Naive B cell (primary cell): ENCODE data around the gene ADAMTS19. TPM values are rescaled to one million over a fixed set of nuclear protein-coding genes. Genes with fewer than 3 reads are reported as not detected.

Source experiments
- ATAC-seq, 2 donors: fragments of 150-1000 bp; cut with Tn5 transposase; 2 replicates each; pipeline ENCODE4 v1.10.0; 2021; ENCODE audit warnings: low read depth in 2 of 2, mild to moderate bottlenecking in 2 of 2, moderate library complexity in 2 of 2
- DNase-seq: peaks from one replicate; pipeline ENCODE4 v3.0.0; 2022
- H3K27ac Mint-ChIP-seq, 6 donors: one replicate each; pipeline ENCODE4 v1.8.0; 2020 to 2022; ENCODE audit warnings: mild to moderate bottlenecking in 6 of 6, mixed read lengths in 6 of 6, moderate library complexity in 5 of 6, inconsistent platforms in 2 of 6
- H3K27me3 Mint-ChIP-seq, 3 donors: one replicate each; pipeline ENCODE4 v1.8.0; 2021 to 2022; ENCODE audit warnings: mixed read lengths in 3 of 3, mild to moderate bottlenecking in 1 of 3
- H3K36me3 Mint-ChIP-seq, 2 donors: one replicate each; pipeline ENCODE4 v1.8.0; 2020 to 2022; ENCODE audit warnings: mixed read lengths in 2 of 2, inconsistent platforms in 1 of 2, mild to moderate bottlenecking in 1 of 2
- H3K4me1 Mint-ChIP-seq, 3 donors: one replicate each; pipeline ENCODE4 v1.8.0; 2020 to 2022; ENCODE audit warnings: mixed read lengths in 3 of 3, inconsistent platforms in 1 of 3, mild to moderate bottlenecking in 1 of 3, moderate library complexity in 1 of 3
- H3K4me3 Mint-ChIP-seq, 8 donors: one replicate each; pipeline ENCODE4 v1.8.0; 2020 to 2022; ENCODE audit warnings: mild to moderate bottlenecking in 8 of 8, mixed read lengths in 8 of 8, moderate library complexity in 8 of 8, inconsistent platforms in 2 of 8
- H3K9me3 Mint-ChIP-seq, 7 donors: one replicate each; pipeline ENCODE4 v1.8.0; 2020 to 2022; ENCODE audit warnings: mixed read lengths in 7 of 7, mild to moderate bottlenecking in 5 of 7, inconsistent platforms in 2 of 7, moderate library complexity in 1 of 7
- polyA plus RNA-seq, 6 donors: library from polyadenylated mRNA; unstranded; fragments of 300-500 nt; fragmentation: Illumina TruSeq; gene quantifications; one replicate each; pipeline ENCODE4 v1.2.3, GENCODE V29; 2021; ENCODE audit warnings: low read depth in 6 of 6

The ADAMTS19 gene
- polyA plus RNA-seq, 6 donors from 2014 or later = not detected

DNA sequence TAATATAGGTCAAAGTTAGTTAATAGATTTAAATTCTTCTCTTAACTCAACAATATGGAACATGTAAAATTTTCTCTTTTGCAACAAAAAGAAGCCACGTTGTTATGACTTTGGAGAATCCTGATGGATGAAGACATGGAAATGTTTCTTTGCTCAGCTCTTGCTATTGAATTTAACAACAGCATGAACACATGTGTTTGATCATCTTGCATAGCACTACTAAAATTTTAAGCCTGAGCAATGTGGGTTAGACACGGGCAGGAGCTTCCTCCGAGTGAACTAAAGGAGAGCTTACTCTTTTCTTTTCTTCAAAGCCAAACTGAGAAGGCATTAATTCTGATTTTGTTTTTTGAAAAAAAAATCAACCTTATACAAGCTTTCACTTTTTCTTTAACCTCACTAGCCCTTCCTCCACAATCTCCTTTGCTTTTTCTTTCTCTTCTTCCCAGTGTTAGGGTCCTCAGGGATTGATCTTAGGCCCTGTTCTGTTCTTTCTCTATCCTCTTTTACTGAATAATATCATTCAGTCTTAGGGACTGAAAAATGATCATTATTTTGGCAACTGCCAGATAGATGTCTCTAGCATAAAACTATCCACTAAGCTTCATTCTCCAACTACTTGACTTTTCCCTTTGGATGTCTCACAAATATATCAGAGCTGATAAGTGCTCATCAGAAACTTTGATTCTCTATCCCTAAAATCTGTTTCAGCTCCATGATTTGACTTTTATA, 36.9 kb downstream of the ADAMTS19 start:
- H3K27me3 Mint-ChIP-seq = no peaks in the 10 kb centered on the region
- H3K4me3 Mint-ChIP-seq = no peak overlapping the region
- DNase-seq (no peak), ATAC-seq (no peak)
- peaks cover 0 to 5% (median 0%) of the 10 kb centered on the region in 7 donors for H3K9me3 Mint-ChIP-seq
- no peak overlapping the region for H3K27ac Mint-ChIP-seq
- no peaks in the 10 kb centered on the region for H3K36me3 Mint-ChIP-seq
- H3K4me1 Mint-ChIP-seq = no peaks in the 10 kb centered on the region

DNA sequence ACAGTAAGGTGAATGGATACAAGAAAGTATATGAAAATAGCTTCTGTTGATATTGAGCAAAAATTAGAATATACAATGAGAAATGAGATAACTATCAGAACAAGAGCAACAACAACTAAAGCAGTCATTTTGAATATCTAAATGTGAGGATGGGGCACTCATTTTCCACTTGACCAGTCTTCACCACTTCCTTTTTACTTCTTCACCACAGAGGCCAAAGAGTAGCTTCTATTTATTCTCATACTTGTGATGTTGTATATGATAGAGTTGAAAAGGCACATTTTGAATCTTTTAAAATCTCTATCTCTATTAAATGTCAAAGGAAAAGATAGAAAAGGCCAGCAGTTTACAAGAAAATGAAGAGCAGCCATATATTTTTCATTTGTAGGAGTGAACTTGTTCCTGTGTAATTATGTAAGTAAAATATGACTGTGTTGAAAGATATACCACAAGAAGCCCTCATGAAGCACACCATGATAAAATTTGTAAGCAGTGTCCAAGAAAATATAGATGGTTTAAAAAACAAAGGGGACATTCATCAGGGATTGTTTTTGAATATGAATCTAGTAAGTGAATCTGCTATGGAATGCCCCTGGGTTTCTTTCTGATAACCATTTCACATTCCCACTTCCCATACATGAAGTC, 39.2 kb downstream of the ADAMTS19 start:
- H3K27ac Mint-ChIP-seq = no peak overlapping the region
- no peaks in the 10 kb centered on the region for H3K36me3 Mint-ChIP-seq
- H3K9me3 Mint-ChIP-seq = peaks cover 0 to 5% (median 0%) of the 10 kb centered on the region in 7 donors
- H3K27me3 Mint-ChIP-seq = no peaks in the 10 kb centered on the region
- no peaks in the 10 kb centered on the region for H3K4me1 Mint-ChIP-seq
- no peak overlapping the region for H3K4me3 Mint-ChIP-seq
- DNase-seq = no peak
- ATAC-seq = no peak

DNA sequence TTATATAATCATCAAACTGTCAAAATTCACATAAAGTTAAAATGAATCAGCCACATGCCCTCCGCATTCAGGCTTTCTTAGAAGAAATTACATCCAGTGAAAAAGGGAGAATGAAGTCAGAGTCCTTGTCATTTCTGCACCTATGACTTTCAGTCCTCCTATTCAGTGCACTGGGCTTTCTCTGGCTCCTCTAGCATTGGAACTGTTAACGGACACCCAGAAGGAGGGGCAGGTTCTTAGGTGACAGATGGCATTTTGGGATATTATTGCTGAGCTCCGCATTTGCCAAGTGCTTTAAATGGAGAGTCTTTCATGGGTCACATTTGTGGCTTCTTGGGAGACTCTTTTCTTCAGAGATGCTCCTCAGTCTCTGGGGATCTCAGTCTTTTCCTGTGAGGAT, 40.0 kb downstream of the ADAMTS19 start:
- H3K4me3 Mint-ChIP-seq = no peak overlapping the region
- DNase-seq (no peak), ATAC-seq (no peak)
- H3K27ac Mint-ChIP-seq = no peak overlapping the region
- H3K36me3 Mint-ChIP-seq = no peaks in the 10 kb centered on the region
- H3K4me1 Mint-ChIP-seq = no peaks in the 10 kb centered on the region
- peaks cover 0 to 3% (median 0%) of the 10 kb centered on the region in 7 donors for H3K9me3 Mint-ChIP-seq
- H3K27me3 Mint-ChIP-seq = no peaks in the 10 kb centered on the region

DNA sequence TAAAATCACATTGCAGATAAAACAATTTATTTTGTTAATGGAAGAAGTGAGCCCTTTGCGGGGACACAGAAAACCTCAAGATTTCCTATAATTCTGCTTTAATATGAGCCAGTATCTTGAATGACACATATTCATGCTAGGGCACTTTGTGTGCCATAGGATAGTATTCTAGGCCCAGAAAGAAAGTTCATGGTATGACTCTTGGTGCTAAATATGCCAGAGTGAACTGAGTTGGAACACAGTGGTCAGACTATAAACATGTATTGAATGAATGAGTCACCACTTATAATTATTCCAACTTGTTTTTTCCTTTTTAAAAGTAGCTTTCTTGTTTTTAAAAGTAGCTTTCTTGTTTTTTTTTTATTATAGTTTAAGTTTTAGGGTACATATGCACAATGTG, 46.0 kb downstream of the ADAMTS19 start:
- Mint-ChIP-seq H3K27ac (no peak overlapping the region), H3K4me3 (no peak overlapping the region), H3K9me3 (peaks cover 0 to 3% (median 0%) of the 10 kb centered on the region in 7 donors), H3K4me1 (no peaks in the 10 kb centered on the region), H3K27me3 (no peaks in the 10 kb centered on the region), H3K36me3 (no peaks in the 10 kb centered on the region)
- ATAC-seq (no peak), DNase-seq (no peak)

DNA sequence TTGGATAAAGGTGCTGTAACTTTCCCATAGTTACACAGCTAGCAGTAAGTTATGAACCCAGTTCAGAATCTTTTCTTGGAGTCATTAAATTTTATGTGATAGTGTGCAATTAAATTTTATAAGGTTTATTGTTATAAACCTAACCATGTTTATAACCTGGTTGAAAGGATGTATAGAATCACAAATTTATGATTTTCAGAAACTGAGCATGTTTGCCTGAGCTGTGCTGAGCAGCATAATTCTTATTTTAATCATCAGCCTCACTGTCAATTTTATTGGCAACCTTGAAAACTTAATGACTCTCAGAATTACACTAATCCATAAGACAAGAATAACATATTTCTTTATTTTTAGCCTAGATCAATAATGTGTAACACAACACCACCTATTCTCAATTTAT, 46.9 kb downstream of the ADAMTS19 start:
- Mint-ChIP-seq H3K27ac (no peak overlapping the region), H3K27me3 (no peaks in the 10 kb centered on the region), H3K9me3 (peaks cover 0 to under 1% (median 0%) of the 10 kb centered on the region in 7 donors), H3K36me3 (no peaks in the 10 kb centered on the region), H3K4me3 (no peak overlapping the region), H3K4me1 (no peaks in the 10 kb centered on the region)
- ATAC-seq = no peak
- DNase-seq = no peak

DNA sequence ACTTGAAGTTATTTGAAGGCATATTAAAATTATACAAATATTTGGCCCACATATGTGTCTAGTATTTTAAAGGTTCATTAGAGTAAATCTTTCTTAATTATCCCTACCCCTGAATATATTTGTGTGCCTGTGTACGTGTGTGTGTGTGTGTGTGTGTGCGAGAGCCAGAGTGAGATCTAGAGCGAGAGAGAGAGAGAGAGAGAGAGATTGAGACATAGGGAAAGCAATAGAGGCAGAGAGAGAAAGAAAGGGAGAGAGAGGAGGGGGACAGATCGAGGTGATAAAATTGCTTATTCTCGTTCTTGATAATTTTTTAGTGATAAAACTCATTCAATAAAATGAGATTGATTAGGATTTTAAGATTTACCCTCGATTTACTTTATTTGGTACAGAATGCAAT, 47.4 kb downstream of the ADAMTS19 start:
- no peak overlapping the region for H3K27ac Mint-ChIP-seq
- DNase-seq (no peak), ATAC-seq (no peak)
- H3K4me1 Mint-ChIP-seq = no peaks in the 10 kb centered on the region
- no peaks in the 10 kb centered on the region for H3K36me3 Mint-ChIP-seq
- no peaks in the 10 kb centered on the region for H3K27me3 Mint-ChIP-seq
- no peak overlapping the region for H3K4me3 Mint-ChIP-seq
- peaks cover 0 to 2% (median 0%) of the 10 kb centered on the region in 7 donors for H3K9me3 Mint-ChIP-seq

DNA sequence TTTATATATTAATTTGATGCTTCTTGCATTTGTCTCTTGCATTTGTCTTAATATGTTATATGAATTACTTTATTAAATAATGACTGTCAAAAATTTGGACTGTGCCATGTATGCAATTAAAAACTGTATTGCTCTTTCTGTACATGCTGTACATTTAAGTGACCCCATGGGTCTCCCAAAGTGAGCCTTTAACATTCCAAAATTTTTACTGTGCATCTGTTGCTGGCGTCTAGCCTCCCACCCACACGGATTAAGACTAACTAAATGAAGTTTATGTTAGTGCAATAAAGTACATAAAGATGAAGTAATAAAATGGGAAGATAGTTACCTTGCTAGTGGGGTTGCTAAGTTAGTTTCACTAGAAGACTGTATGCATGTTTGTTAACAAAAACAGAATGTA, 48.5 kb downstream of the ADAMTS19 start:
- Mint-ChIP-seq H3K4me3 (no peak overlapping the region), H3K27me3 (no peaks in the 10 kb centered on the region), H3K9me3 (peaks cover 0 to 2% (median 0%) of the 10 kb centered on the region in 7 donors), H3K36me3 (no peaks in the 10 kb centered on the region), H3K27ac (no peak overlapping the region), H3K4me1 (no peaks in the 10 kb centered on the region)
- ATAC-seq (no peak), DNase-seq (no peak)

DNA sequence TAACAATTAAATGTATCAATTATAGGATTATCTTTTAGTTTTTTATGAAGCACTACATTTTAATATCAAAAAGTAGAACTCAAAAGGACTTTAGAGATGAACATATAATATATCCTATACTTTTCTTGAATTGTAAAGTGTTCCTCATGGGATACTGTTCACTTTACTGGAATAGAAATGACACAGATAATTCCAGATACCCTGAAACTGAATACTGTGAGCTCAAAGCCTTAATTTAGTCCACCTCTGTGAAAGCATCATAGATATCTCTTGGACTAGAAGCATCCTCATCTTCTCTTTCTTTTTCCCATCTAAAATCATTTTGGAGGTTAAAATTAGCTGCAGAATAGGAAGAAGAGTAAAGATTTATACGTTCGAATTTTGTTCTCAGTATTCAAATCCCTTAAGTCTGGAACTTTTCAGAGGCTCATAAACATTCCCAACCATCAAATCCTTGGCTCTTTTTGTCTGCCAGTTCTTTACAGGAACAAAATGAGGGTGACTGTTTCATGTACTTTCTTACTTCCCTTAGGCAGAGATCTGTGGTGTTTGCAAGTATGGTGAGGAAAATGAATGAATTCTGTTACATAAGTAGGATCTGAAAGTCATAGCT, 49.4 kb downstream of the ADAMTS19 start:
- Mint-ChIP-seq H3K27ac (no peak overlapping the region), H3K27me3 (no peaks in the 10 kb centered on the region), H3K9me3 (peaks cover 0 to 2% (median 0%) of the 10 kb centered on the region in 7 donors), H3K36me3 (no peaks in the 10 kb centered on the region), H3K4me3 (no peak overlapping the region), H3K4me1 (no peaks in the 10 kb centered on the region)
- DNase-seq (no peak), ATAC-seq (no peak)

DNA sequence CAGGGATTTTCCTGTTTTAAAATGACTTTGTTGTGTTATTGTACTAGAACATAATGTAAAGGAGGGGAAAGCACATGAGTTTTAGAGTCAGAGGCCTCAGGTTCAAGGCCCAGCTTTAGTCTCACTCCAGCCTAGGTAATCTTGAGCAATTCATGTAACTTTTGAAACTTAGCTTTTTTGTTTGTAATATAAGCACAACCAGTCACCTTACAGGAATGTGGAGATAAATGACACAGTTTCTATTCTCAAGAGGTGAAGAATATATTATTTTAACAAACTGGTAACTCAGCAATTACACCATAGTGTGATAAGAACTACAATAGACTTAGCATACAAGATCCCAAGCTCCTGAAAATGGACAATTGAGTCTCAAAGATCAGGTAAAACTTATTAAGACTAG, 51.2 kb downstream of the ADAMTS19 start:
- H3K9me3 Mint-ChIP-seq = peaks cover 0 to 9% (median 0%) of the 10 kb centered on the region in 7 donors
- H3K27ac Mint-ChIP-seq = no peak overlapping the region
- DNase-seq (no peak), ATAC-seq (no peak)
- H3K4me3 Mint-ChIP-seq = no peak overlapping the region
- no peaks in the 10 kb centered on the region for H3K4me1 Mint-ChIP-seq
- H3K36me3 Mint-ChIP-seq = no peaks in the 10 kb centered on the region
- no peaks in the 10 kb centered on the region for H3K27me3 Mint-ChIP-seq

DNA sequence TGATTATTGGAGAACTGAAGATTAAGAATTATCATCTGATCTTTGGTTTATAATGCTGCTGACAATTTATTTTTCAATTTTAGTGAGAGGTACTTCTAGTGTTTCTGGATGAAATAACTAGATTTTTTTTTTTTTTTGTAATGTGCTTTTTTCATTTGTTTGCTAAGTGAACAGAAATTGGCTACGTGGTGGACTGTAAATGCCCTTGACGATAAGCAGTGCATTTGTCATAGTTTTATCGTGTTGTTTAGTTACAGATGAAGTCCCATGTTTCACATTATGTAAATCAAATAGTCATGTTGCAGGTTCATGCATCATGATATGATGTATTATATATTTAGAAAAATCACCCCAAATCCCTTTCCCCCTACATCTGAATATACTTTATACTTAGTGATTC, 81.0 kb downstream of the ADAMTS19 start:
- no peaks in the 10 kb centered on the region for H3K36me3 Mint-ChIP-seq
- H3K9me3 Mint-ChIP-seq = peaks cover 0 to 9% (median 4%) of the 10 kb centered on the region in 7 donors
- H3K27me3 Mint-ChIP-seq = no peaks in the 10 kb centered on the region
- ATAC-seq = no peak
- H3K27ac Mint-ChIP-seq = no peak overlapping the region
- no peak for DNase-seq
- H3K4me3 Mint-ChIP-seq = no peak overlapping the region
- H3K4me1 Mint-ChIP-seq = no peaks in the 10 kb centered on the region

DNA sequence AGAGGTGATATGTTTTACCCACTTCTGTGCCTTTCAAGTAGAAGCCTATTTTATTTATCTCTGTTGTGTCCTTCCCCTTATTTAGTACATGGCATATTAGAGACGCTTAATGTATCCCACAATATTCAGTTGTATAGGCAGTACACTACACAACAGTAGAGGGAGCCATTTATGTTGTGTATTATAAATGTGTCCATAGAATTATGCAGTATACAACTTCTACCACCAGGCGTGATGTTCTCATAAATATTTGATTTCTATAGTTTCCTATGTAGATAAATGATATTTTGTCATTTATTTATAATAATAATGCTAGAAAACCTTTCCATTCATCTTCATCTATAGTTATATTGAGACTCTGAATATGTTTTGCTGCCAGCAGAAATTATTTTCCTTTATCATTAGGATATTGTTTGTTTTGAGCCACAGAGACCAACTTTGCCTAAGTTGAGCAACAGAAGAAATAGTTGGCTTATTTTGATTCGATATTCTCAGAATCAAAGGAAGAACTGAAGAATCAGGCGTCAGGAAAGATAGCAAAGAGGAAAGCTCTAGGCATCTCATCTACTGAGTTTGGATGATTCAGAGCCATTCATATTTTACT, 81.7 kb downstream of the ADAMTS19 start:
- DNase-seq = no peak
- Mint-ChIP-seq H3K27ac (no peak overlapping the region), H3K4me3 (no peak overlapping the region), H3K27me3 (no peaks in the 10 kb centered on the region), H3K9me3 (peaks cover 0 to 14% (median 5%) of the 10 kb centered on the region in 7 donors), H3K4me1 (no peaks in the 10 kb centered on the region), H3K36me3 (no peaks in the 10 kb centered on the region)
- no peak for ATAC-seq

DNA sequence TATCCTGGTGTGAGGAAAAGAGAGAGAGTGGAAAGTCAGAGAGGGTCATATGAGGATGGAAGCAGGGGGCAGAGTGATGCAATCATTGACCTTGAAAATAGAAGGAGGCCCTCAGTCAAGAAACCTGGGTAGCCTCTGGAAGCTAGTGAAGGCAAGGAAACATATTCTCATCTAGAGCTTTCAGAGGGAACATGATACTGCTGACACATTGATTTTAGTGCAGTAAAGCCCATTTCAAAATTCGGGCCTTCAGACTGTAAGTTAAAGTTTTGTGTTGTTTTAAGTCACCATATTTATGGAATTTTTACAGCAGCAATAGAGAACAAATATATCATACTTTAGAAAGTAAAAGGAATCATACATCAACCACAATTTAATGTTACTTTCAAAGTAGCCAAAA, 87.0 kb downstream of the ADAMTS19 start:
- no peaks in the 10 kb centered on the region for H3K36me3 Mint-ChIP-seq
- no peaks in the 10 kb centered on the region for H3K27me3 Mint-ChIP-seq
- H3K4me1 Mint-ChIP-seq = no peaks in the 10 kb centered on the region
- DNase-seq = no peak
- no peak overlapping the region for H3K4me3 Mint-ChIP-seq
- no peak overlapping the region for H3K27ac Mint-ChIP-seq
- ATAC-seq = no peak
- peaks cover 1 to 21% (median 8%) of the 10 kb centered on the region in 7 donors for H3K9me3 Mint-ChIP-seq

DNA sequence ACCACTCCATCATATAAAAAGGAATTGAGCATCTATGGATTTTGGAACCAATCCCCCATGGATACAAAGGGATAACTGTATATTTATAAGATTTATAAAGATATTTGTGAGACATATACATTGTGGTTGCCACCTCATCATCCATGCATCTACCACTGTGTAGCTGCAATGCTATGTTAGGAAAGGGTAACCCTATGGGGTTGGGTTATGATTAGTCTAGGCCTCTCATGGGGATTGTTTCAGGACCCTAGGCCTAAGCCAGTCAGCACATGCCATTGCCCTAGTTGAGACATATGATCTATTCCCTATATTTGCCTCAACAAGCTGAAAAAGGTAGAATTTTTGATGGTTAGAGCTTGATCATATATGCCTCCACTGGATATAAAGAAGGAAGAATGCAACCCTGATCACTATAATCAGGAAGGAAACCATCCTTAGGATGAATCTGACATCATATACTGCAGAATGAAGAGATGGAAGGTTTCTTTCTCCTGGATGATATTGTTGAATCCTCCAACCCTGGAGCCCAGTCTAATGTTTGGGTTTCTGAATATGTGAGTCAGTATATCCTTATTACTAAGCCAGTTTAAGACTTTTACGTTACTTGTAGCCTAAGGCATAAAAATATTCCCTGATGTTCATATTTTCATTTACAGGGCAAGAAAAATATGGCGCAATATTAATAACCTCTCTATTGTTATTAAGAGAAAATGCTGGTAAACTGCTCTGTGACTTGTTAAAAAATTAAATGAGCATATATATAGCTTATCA, 94.2 kb downstream of the ADAMTS19 start:
- H3K27me3 Mint-ChIP-seq = no peaks in the 10 kb centered on the region
- ATAC-seq = no peak

More for the DNA sequence above, 94.2 kb downstream of the ADAMTS19 start:
- H3K27ac Mint-ChIP-seq = no peak overlapping the region
- no peaks in the 10 kb centered on the region for H3K4me1 Mint-ChIP-seq
- H3K9me3 Mint-ChIP-seq = peaks cover 0 to 2% (median 0%) of the 10 kb centered on the region in 7 donors
- H3K36me3 Mint-ChIP-seq = no peaks in the 10 kb centered on the region
- H3K4me3 Mint-ChIP-seq = no peak overlapping the region
- DNase-seq = no peak
